ENCODE results near the gene ZNFX1. TPM values are rescaled to one million over a fixed set of nuclear protein-coding genes. Genes with fewer than 3 reads are reported as not detected.

Gene ZNFX1
- total RNA-seq, 3 donors from 2014 or later (not counting 1 experiment from before 2014, with no cell fraction given), result 55.8 to 58.5 (median 57.8) TPM

GRCh38 chr20:49261173-49261572 lies 16.7 kb downstream of the ZNFX1 start:
- intact Hi-C loops (cut with micrococcal nuclease), result no loop called here
- no peak for ATAC-seq
- DNase-seq, result no peak
- no peak overlapping the region for H3K27ac Mint-ChIP-seq
- no peaks in the 10 kb centered on the region for H3K9me3 Mint-ChIP-seq
- peaks cover 27% of the 10 kb centered on the region for H3K36me3 Mint-ChIP-seq
- no peak overlapping the region for H3K4me3 Mint-ChIP-seq
- H3K4me1 Mint-ChIP-seq, result peaks cover 13 to 14% of the 10 kb centered on the region in 2 donors
- 100% methylated on average over 3 of the region's 3 CpGs for WGBS (ENCODE audit: insufficient coverage)
- Histone ChIP-seq H3K9me3 (ENCODE audit: control insufficient read depth, insufficient read depth, low read length) (no peaks in the 10 kb centered on the region), H3K4me1 (ENCODE audit: control insufficient read depth, insufficient read depth, low read length) (no peaks in the 10 kb centered on the region), H3K27ac (ENCODE audit: low read length) (no peak overlapping the region), H3K27me3 (ENCODE audit: control insufficient read depth, insufficient read depth, low read length) (no peaks in the 10 kb centered on the region), H3K4me3 (ENCODE audit: low read length) (no peak overlapping the region), H3K36me3 (ENCODE audit: control insufficient read depth, insufficient read depth, low read length) (peaks cover 80% of the 10 kb centered on the region)
- H3K27me3 Mint-ChIP-seq (ENCODE audit: low read depth in 2 of 2), result no peaks in the 10 kb centered on the region
- no peak for TF ChIP-seq CTCF (IDR thresholded peaks at IDR 0.05)

GRCh38 chr20:49260218-49260617 lies 17.6 kb downstream of the ZNFX1 start:
- no peaks in the 10 kb centered on the region for H3K9me3 ChIP-seq (ENCODE audit: control insufficient read depth, insufficient read depth, low read length)
- H3K27me3 ChIP-seq (ENCODE audit: control insufficient read depth, insufficient read depth, low read length), result no peaks in the 10 kb centered on the region
- no peak overlapping the region for H3K27ac Mint-ChIP-seq
- H3K36me3 Mint-ChIP-seq, result peaks cover 36% of the 10 kb centered on the region
- H3K27me3 Mint-ChIP-seq (ENCODE audit: low read depth in 2 of 2), result no peaks in the 10 kb centered on the region
- peaks cover 80% of the 10 kb centered on the region for H3K36me3 ChIP-seq (ENCODE audit: control insufficient read depth, insufficient read depth, low read length)
- H3K27ac ChIP-seq (ENCODE audit: low read length), result no peak overlapping the region
- no peak for DNase-seq
- WGBS (ENCODE audit: insufficient coverage), result 90% methylated on average over 3 of the region's 4 CpGs
- no peaks in the 10 kb centered on the region for H3K9me3 Mint-ChIP-seq
- H3K4me3 ChIP-seq (ENCODE audit: low read length), result no peak overlapping the region
- no peak overlapping the region for H3K4me3 Mint-ChIP-seq
- no peak for TF ChIP-seq CTCF (IDR thresholded peaks at IDR 0.05)
- H3K4me1 ChIP-seq (ENCODE audit: control insufficient read depth, insufficient read depth, low read length), result no peaks in the 10 kb centered on the region
- H3K4me1 Mint-ChIP-seq, result peaks cover 3 to 6% of the 10 kb centered on the region in 2 donors
- ATAC-seq, result no peak
- intact Hi-C loops (cut with micrococcal nuclease), result no loop called here

- Histone ChIP-seq H3K36me3 (ENCODE audit: control insufficient read depth, insufficient read depth, low read length) (peaks cover 79% of the 10 kb centered on the region), H3K4me1 (ENCODE audit: control insufficient read depth, insufficient read depth, low read length) (no peaks in the 10 kb centered on the region), H3K4me3 (ENCODE audit: low read length) (no peak overlapping the region), H3K27me3 (ENCODE audit: control insufficient read depth, insufficient read depth, low read length) (no peaks in the 10 kb centered on the region), H3K9me3 (ENCODE audit: control insufficient read depth, insufficient read depth, low read length) (no peaks in the 10 kb centered on the region), H3K27ac (ENCODE audit: low read length) (no peak overlapping the region)
- ATAC-seq, result no peak
- Mint-ChIP-seq H3K9me3 (no peaks in the 10 kb centered on the region), H3K27ac (no peak overlapping the region), H3K36me3 (peaks cover 40% of the 10 kb centered on the region), H3K4me1 (peaks cover 0 to 2% of the 10 kb centered on the region in 2 donors), H3K27me3 (ENCODE audit: low read depth in 2 of 2) (no peaks in the 10 kb centered on the region), H3K4me3 (no peak overlapping the region)
- no peak for TF ChIP-seq CTCF (IDR thresholded peaks at IDR 0.05)
- 94% methylated on average over 2 of the region's 2 CpGs for WGBS (ENCODE audit: insufficient coverage)
- intact Hi-C loops (cut with micrococcal nuclease), result no loop called here
- no peak for DNase-seq
These were observed 18.1 kb downstream of the ZNFX1 start for GRCh38 chr20:49259799-49260198.

- H3K4me1 Mint-ChIP-seq, result no peaks in the 10 kb centered on the region
- no peaks in the 10 kb centered on the region for H3K27me3 ChIP-seq (ENCODE audit: control insufficient read depth, insufficient read depth, low read length)
- no peaks in the 10 kb centered on the region for H3K27me3 Mint-ChIP-seq (ENCODE audit: low read depth in 2 of 2)
- H3K9me3 Mint-ChIP-seq, result no peaks in the 10 kb centered on the region
- H3K27ac Mint-ChIP-seq, result no peak overlapping the region
- H3K36me3 ChIP-seq (ENCODE audit: control insufficient read depth, insufficient read depth, low read length), result peaks cover 79% of the 10 kb centered on the region
- H3K4me3 ChIP-seq (ENCODE audit: low read length), result no peak overlapping the region
- H3K9me3 ChIP-seq (ENCODE audit: control insufficient read depth, insufficient read depth, low read length), result no peaks in the 10 kb centered on the region
- H3K4me1 ChIP-seq (ENCODE audit: control insufficient read depth, insufficient read depth, low read length), result no peaks in the 10 kb centered on the region
- DNase-seq (no peak), ATAC-seq (no peak)
- intact Hi-C loops (cut with micrococcal nuclease), result no loop called here
- no peak for TF ChIP-seq CTCF (IDR thresholded peaks at IDR 0.05)
- WGBS (ENCODE audit: insufficient coverage), result 65% methylated on average over 3 of the region's 4 CpGs
- no peak overlapping the region for H3K4me3 Mint-ChIP-seq
- no peak overlapping the region for H3K27ac ChIP-seq (ENCODE audit: low read length)
- peaks cover 45% of the 10 kb centered on the region for H3K36me3 Mint-ChIP-seq
These were observed 18.6 kb downstream of the ZNFX1 start for GRCh38 chr20:49259284-49259683.

Measured in natural killer cell (primary cell).